Prostate gland (tissue), 2 donors: ENCODE measurements around the gene NHERF2. TPM values are rescaled to one million over a fixed set of nuclear protein-coding genes. Genes with fewer than 3 reads are reported as not detected.

Experiments used
- DNase-seq: peaks from one replicate; pipeline ENCODE4 v3.0.0-alpha.2; 2019; ENCODE audit warnings: low spot score
- H3K27ac ChIP-seq, 2 donors: fragments of 200-600 bp; sonication (generic); 2 replicates each; pipeline ENCODE4 v1.5.1; 2017 to 2019
- H3K27me3 ChIP-seq: fragments of 200-600 bp; sonication (generic); replicated peaks from 2 replicates; pipeline ENCODE4 v1.5.1; 2019; ENCODE audit not compliant: insufficient read depth
- H3K36me3 ChIP-seq, 2 donors: fragments of 200-600 bp; sonication (generic); 1 replicate in 1 of 2; 2 replicates in 1 of 2; pipeline versions ENCODE4 v1.5.1 to v1.8.1; 2017 to 2019
- H3K4me1 ChIP-seq: fragments of 200-600 bp; sonication (generic); replicated peaks from 2 replicates; pipeline ENCODE4 v1.5.1; 2019
- H3K4me3 ChIP-seq, 2 donors: fragments of 200-600 bp; sonication (generic); 2 replicates each; pipeline ENCODE4 v1.5.1; 2017 to 2019
- H3K9me3 ChIP-seq: fragments of 200-600 bp; sonication (generic); 2 replicates; pipeline ENCODE4 v1.5.1; 2017
- POLR2A ChIP-seq: fragments of 450-650 bp; IDR thresholded peaks from one replicate; pipeline ENCODE4 v1.6.1; 2016; ENCODE audit warnings: antibody characterized with exemption, mild to moderate bottlenecking
- POLR2AphosphoS5 ChIP-seq: sonication (generic); formaldehyde crosslinking; IDR thresholded peaks from one replicate; pipeline ENCODE4 v1.6.1; 2017; ENCODE audit warnings: antibody characterized with exemption
- WGBS: methylation state at CpG from one replicate; pipeline ENCODE4 v1.1.5; 2018; 5-methylcytosine and 5-hydroxymethylcytosine counted together
- intact Hi-C: fragments of 100-400 bp; cut with DNase I; formaldehyde crosslinking; loops from one replicate; pipeline ENCODE4 v1.14.2; 2022
- total RNA-seq, 2 donors: library from RNA; depleted of rRNA; stranded (reverse); fragments of >200 nt; gene quantifications; one replicate each; pipeline ENCODE4 v1.1.0, GENCODE V29; 2016
- TF ChIP-seq, protein P1 (sequence below), 4 experiments: fragments of 200-600 bp in 2 of 4; fragments of 450-650 bp in 2 of 4; sonication (generic) in 2 of 4; IDR thresholded peaks; 1 replicate in 3 of 4; 2 replicates in 1 of 4; pipeline ENCODE4 v1.5.1; 2016 to 2019; ENCODE audit warnings: antibody characterized with exemption in 4 of 4, mild to moderate bottlenecking in 2 of 4, moderate library complexity in 2 of 4

The NHERF2 gene
- total RNA-seq, 2 donors from 2014 or later, result 118 to 170 TPM

GRCh38 chr16:2004795-2005517 lies 21.7 kb upstream of the NHERF2 start:
- TF ChIP-seq POLR2AphosphoS5 (no peak), POLR2A (no peak)
- TF ChIP-seq, protein P1, sequence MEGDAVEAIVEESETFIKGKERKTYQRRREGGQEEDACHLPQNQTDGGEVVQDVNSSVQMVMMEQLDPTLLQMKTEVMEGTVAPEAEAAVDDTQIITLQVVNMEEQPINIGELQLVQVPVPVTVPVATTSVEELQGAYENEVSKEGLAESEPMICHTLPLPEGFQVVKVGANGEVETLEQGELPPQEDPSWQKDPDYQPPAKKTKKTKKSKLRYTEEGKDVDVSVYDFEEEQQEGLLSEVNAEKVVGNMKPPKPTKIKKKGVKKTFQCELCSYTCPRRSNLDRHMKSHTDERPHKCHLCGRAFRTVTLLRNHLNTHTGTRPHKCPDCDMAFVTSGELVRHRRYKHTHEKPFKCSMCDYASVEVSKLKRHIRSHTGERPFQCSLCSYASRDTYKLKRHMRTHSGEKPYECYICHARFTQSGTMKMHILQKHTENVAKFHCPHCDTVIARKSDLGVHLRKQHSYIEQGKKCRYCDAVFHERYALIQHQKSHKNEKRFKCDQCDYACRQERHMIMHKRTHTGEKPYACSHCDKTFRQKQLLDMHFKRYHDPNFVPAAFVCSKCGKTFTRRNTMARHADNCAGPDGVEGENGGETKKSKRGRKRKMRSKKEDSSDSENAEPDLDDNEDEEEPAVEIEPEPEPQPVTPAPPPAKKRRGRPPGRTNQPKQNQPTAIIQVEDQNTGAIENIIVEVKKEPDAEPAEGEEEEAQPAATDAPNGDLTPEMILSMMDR (IDR thresholded peaks at IDR 0.05), result no peak
- H3K4me1 ChIP-seq, result peaks cover 25% of the 10 kb centered on the region
- no peaks in the 10 kb centered on the region for H3K27me3 ChIP-seq
- no peak for DNase-seq
- H3K4me3 ChIP-seq, result no peak overlapping the region
- H3K27ac ChIP-seq, result no peak overlapping the region
- H3K36me3 ChIP-seq, result peaks cover 10 to 12% of the 10 kb centered on the region in 2 donors
- no peaks in the 10 kb centered on the region for H3K9me3 ChIP-seq
- 82% methylated on average over 26 of the region's 34 CpGs for WGBS
- intact Hi-C loops, result no loop called here

DNA sequence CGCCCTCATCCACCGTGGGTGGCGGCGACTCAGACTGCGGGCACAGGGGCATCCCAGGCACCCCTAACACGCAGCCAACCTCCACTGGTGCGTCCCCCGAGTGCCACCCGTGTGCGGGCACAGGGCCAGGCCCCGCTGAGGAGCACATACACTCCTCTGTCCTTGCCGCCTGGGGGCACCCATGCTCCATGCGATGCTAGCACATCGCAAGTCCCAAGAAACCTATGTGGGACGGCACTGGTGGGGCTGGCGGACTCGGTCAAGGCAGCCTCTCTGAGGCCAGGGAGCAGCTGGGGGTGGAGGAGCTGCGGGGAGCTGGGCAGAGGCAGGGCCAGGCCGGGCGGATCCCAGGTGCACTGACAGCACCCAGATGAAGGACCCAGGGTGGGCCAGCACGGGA lies 21.1 kb upstream of the NHERF2 start:
- no peaks in the 10 kb centered on the region for H3K27me3 ChIP-seq
- H3K27ac ChIP-seq, result no peak overlapping the region
- no peak for DNase-seq
- H3K4me1 ChIP-seq, result peaks cover 29% of the 10 kb centered on the region
- 76% methylated on average over 21 of the region's 21 CpGs for WGBS
- H3K4me3 ChIP-seq, result no peak overlapping the region
- H3K9me3 ChIP-seq, result no peaks in the 10 kb centered on the region
- TF ChIP-seq POLR2AphosphoS5, result no peak
- TF ChIP-seq POLR2A, result no peak
- TF ChIP-seq, protein P1 (IDR thresholded peaks at IDR 0.05), result no peak
- peaks cover 4 to 12% of the 10 kb centered on the region in 2 donors for H3K36me3 ChIP-seq
- intact Hi-C loops, result no loop called here

DNA sequence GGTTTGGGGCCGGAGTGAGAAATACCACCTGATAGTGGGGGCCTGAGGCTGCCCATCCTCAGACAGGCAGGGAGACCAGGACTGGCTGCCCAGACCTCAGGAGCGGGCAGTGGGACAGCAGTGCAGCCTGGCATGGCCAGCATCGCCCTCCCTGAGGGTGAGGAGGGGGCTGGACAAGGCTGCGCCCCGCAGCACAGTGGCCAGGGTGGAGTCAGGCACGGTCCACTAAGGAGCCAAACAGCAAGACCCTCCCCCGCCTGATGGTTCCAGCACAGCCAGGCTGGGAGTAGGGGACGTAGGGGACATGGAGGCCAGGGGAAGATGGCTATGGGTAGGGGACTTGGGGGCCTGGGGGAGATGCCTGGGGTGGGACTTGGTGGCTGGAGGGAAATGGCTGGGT lies 20.4 kb upstream of the NHERF2 start:
- intact Hi-C loops, result no loop called here
- Histone ChIP-seq H3K36me3 (peaks cover 4 to 8% of the 10 kb centered on the region in 2 donors), H3K27me3 (no peaks in the 10 kb centered on the region), H3K9me3 (no peaks in the 10 kb centered on the region), H3K27ac (no peak overlapping the region), H3K4me1 (peaks cover 29% of the 10 kb centered on the region), H3K4me3 (no peak overlapping the region)
- 82% methylated on average over 8 of the region's 8 CpGs for WGBS
- TF ChIP-seq POLR2A, result no peak
- no peak for TF ChIP-seq POLR2AphosphoS5
- TF ChIP-seq, protein P1 (IDR thresholded peaks at IDR 0.05), result no peak
- no peak for DNase-seq

- intact Hi-C loops, result no loop called here
- Histone ChIP-seq H3K9me3 (no peaks in the 10 kb centered on the region), H3K36me3 (no peaks in the 10 kb centered on the region), H3K27ac (no peak overlapping the region), H3K4me1 (peaks cover 29% of the 10 kb centered on the region), H3K27me3 (no peaks in the 10 kb centered on the region), H3K4me3 (no peak overlapping the region)
- TF ChIP-seq POLR2A (no peak), POLR2AphosphoS5 (no peak)
- TF ChIP-seq, protein P1 (IDR thresholded peaks at IDR 0.05), result no peak
- DNase-seq, result no peak
- WGBS, result 76% methylated on average over 16 of the region's 16 CpGs
Measured at GRCh38 chr16:2007081-2007836, 19.4 kb upstream of the NHERF2 start.
